GM19455 (cell line): Measurements from ENCODE around the gene GABPA.
"Not testable (repeated sequence)": the region's sequence is repeated elsewhere in the genome, so short reads cannot be mapped to it uniquely, and the experiment has no call there.

Source experiments
- ATAC-seq: cut with Tn5 transposase; IDR thresholded peaks from one replicate; pipeline ENCODE4 v1.9.1; 2021; ENCODE audit not compliant: unreplicated experiment

The GABPA gene

DNA sequence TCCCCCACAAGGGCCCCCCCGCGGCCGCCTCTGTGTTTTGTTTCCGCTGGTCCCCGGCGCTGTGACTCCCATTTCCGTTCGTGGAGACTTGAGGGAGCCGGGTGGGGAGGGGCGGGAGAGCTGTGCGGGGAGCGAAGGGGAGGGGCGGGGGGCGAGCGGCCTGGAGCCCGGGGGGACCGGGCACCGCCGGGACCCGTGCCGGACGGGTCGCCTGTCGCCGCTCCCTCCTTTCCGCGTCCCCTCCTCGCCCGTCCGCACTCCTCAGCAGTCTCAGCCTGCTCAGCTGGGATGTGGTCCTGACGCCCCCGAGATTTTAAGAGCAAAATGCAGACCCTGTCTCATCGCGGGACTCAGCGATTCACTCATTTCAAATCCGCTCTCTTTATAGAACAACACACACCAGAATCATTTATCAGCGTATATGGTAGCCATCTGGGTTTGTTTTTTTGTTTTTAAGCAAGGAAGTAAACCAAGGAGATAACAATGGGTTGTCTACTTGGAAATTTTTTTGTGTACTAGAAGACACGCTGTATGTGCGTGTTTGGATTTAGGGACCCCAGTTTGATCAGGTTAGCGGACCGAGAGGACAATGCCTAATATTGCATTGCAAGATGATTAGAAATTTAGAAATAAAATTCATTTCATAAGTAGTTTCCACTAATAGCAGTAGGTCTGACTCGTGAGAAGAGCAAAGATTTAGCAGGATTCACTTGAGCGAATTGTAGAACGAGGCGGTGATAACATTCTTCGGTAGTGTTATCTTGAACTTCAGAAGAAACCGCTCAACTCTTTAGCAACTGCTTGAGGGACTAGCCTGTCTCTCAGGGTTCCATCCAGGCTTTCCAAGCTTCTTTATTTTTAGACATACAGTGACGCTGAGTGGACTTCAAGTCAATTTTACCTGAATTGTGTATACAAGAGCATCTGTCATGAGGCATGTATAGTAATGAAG, 1.1 kb downstream of the GABPA start:
- peak; percentile 8 for ATAC-seq

DNA sequence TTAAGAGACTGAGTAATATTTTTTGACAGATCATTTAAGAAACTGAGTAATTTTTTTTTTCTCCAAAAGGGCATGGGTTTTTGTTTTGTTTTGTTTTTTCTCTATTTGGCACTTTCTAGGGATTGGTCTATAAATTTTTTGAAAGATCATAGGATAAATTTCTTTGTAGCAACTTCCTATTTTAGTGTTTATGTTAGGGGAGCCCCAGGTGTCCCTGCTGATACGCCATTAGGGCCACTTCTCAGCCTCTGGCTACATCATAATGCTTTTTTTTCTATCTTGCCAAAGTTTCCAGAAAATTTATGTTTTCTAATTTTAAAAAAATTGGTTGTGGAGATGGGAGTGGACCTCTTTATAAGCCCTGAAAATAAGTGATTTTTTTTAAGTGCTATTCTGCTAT, 2.6 kb downstream of the GABPA start:
- no peak for ATAC-seq

DNA sequence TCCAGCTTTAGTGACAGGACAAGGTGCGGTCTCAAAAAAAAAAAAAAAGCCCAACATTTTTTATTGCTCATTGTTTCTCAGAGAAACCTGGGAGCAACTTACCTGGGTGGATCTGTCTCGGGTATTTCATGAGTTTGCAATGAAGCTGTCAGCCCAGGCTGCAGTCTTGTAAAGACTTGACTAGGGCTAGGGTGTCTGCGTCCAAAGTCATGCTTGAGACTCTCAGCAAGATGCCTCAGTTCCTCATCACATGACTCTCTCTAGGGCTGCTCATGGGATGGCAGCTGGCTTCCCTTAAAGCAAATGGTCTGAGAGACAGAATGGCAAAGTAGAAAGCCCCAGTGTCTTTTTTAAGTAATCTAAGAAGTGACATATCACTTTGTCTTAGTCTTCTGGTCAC, 8.1 kb downstream of the GABPA start:
- no peak for ATAC-seq

DNA sequence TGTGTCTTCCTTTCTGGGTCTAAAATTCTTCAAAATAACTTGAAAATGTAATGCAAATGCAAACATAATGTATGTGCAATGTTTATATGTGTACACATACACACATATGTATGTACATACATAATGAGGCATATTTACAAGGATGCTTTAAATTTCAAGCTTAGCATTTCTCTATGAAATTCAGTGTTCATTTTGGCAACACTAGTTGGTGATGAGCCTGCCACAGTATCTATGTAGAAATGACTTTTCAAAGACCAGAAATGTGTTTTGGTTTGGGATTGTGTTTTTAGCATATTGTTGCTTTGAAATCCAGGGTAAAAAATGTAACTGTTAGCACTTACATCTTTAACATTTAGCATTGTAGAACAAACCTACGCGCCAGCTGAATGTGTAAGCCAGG, 10.1 kb downstream of the GABPA start:
- ATAC-seq = no peak

DNA sequence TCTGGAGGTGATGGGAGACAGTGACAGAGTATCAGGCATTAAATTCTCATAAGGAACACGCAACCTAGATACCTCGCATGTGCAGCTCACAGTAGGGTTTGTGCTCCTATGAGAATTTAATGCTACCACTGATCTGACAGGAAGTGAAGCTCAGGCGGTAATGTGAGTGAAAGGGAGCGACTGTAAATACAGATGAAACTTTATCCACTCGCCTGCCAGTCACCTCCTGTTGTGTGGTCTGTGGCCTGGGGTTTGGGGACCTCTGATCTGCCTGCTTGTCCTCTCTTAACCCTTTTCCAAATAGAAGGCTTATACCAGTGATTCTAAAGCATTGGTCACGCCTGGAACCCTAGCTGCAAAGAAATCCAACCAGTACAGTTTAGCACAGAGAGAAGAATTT, 15.3 kb downstream of the GABPA start:
- ATAC-seq = no peak

DNA sequence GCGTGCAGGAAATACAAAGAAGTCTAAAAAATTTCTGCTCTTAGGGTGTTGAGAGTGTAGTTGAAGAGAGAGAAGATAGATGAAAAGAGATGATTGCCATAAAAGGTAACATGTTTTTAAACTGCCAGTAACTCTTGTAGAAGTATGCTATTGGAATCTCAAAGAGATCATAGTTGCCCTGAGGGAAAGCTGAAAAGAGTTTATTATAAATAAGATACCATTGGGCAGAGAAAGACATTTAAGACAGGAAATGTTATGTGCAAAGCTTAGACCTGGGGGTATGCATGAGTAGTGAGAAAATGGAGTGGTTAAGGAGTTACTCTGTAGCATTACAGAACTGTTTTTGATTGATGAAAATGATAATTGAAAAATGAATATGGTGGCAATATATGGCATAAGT, 17.6 kb downstream of the GABPA start:
- no peak for ATAC-seq

DNA sequence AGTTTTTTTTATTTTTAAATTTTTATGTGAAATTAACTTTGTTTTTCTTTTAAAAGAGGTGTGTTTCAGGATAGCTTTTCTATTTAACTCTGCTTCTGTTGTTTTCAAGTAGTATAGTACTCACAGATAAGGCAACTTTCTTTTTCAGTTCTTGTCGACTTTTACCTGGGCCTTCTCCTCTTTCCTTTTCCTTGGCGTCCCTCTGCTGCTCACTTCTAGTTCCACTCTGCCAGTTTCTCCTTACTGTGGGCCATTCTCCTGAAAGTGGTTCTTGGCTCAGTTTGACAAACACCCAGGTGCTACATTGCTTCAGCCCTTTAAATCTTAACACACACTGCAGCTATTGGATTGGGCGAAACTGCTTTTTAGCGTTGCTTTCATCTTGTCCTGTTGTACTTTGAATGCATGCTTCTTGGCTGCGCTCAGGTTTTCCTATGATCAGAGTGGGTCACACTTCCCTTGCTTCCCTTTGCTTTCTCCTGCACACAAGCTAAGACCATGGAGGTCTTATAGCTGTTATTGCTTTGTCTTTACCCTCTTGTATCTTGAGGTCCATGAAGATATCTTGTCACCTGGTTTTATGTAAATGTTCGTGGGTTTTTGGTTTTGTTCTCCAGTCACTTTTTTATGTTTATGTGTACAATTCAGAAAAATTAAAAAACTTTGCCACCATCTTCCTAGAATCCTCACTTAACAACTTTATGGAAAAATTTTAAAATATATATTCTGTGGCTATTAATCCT, 21.6 kb downstream of the GABPA start:
- no peak for ATAC-seq

DNA sequence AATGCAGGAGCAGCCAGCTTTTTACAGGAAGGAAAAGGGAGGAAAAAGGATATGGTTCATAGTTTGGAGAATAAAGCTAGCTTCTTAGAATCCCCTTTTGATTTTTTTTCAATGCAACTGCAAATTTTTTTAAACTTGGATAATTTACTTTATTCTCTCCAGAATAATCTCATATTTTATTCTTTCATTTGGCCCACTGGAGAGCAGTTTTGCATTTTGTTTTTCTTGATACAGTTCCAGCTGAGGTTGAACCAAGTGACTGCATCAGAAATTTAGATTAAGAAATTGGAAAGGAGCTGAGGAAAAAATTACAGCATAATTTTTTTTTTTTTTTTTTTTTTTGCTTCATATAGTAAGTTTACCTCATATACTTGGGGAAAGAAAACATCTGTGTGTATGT, 22.8 kb downstream of the GABPA start:
- ATAC-seq = no peak

DNA sequence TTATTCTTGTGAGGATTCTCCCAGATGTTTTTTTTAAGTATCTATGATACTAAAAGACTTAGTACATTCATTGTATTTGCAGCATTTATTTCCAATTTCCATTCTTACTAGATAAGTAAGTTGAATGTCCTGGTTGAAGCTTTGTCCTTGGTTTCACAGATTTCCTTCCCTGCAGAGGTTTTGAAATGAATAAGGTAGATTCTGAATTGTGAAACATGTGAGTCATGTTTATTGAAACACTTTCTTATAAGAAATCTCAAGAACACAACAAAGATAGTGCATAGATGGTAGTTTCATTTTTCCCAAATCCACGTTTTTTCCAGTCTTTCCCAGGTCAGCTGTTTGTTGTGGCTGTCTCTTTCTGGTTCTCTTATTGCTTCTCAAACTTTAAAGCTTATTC, 24.8 kb downstream of the GABPA start:
- ATAC-seq = no peak

DNA sequence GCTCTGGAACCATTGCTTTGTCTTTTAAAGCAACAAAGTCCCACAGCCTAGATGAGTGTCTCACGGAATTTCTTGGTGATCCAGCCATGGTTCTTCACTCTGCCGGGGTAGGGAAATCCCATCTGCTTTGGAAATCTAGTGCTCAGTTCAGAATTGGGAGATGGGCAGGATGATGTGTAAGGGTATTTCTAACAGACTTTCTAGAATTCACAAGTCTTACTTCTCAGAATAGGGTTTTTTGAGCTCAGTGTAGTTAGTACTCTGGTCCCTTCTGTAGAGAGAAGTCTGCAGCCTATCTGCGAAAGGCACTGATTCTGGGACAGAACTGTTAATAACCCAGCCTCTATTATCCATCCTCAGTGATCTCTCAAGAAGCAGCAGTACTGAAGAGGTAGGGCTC, 25.3 kb downstream of the GABPA start:
- ATAC-seq = no peak

DNA sequence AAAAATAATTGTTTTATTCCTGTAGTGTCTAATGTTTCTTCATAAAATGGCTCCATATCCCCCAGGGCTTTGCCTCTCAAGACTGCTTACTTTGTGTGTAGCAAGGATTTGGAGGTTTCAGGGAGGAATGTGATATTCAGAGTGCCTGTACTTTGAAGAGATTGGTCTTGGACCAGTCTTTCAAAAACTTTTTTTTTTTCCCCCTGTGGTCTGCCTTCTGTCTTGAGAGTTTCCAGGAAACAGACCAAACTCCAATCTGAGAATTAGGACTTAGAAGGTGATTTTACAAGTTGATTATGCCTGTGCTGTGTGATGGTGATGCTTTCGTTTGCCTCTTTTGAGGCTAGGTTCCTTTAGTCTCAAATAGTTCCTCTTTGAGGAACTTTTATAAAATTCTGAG, 25.9 kb downstream of the GABPA start:
- no peak for ATAC-seq

DNA sequence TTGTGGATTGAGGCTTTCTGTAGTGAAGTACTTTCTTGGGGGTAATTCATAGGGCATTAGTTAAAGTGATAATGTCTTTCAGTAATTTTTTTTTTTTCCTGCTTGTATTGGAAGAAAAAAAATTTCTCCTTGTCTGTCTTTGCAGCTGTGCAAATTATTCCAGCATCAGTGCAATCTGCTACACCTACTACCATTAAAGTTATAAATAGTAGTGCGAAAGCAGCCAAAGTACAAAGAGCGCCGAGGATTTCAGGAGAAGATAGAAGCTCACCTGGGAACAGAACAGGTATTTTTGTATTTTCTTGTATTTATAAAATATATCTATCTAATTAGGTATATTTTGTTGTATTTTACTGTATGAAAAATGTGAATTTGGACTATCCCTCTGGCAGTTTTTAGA, 29.3 kb downstream of the GABPA start:
- no peak for ATAC-seq

DNA sequence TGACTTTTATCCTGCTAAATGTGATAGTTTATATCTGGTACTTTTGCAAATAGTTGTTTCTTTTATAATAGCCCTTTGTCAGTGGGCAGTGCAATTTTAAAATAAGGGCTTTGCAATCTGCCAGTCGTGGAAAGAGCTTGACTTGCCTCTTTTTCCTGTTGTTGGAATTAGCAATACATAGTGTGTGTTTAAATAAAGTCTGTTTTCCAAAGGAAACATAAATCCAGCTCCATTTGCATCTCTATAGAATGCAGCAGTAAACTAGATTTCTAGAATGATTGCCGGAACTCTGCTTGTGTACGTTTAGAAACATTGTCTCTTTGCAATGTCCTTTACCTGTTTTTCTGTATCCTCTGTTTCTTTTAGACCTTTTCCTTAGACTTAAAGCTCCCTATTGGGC, 33.1 kb downstream of the GABPA start:
- ATAC-seq = no peak

DNA sequence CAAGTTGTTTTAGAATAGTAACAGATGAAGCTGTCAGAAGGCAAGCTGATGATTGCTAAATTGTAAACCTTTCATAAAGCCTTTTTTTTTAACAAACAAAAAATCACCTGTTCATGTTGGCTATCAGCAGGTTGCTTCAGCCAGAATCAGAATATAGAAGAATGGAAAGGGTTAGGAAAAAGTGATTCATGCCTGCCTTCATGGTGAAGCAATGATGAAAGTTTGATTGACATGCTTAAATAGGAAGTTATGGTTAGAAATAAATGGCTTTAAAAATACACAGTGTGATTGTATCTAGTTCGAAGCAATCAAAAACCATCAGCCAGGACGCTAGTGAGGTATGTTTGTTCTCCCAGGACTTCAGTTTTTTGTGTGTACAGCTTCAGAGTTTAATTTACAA, 37.9 kb downstream of the GABPA start:
- no peak for ATAC-seq

DNA sequence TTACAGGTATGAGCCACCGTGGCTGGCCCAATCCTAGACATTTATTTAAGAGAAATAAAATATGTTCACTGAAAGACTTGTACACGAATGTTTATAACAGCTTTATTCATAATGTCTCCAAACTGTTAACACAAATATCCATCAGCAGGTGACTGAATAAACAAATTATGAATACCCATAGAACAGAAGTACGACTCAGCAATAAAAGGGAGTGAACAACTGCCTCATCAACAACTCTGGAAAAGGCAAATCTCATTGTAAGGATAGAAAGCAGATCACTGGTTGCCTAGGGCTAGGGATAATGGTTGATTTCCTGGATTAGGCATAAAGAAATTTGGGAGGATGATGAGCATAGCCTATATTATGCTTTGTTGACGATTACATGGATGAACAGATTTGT, 41.7 kb downstream of the GABPA start:
- no peak for ATAC-seq

DNA sequence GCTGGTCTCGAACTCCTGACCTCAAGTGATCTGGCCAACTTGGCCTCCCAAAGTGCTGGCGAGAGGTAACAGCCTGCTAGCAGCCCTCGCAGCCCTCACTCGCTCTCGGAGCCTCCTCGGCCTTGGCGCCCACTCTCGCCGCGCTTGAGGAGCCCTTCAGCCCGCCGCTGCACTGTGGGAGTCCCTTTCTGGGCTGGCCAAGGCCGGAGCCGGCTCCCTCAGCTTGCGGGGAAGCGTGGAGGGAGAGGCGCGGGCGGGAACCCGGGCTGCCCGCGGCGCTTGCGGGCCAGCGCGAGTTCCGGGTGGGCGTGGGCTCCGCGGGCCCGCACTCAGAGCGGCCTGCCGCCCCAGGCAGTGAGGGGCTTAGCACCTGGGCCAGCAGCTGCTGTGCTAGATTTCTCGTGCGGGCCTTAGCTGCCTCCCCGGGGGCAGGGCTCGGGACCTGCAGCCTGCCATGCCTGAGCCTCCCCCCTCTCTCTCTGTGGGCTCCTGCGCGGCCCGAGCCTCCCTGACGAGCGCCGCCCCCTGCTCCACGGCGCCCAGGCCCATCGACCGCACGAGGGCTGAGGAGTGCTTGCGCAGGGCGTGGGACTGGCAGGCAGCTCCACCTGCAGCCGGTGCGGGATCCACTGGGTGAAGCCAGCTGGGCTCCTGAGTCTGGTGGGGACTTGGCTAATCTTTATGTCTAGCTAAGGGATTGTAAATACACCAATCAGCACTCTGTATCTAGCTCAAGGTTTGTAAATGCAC, 43.5 kb downstream of the GABPA start:
- not testable (repeated sequence) for ATAC-seq

DNA sequence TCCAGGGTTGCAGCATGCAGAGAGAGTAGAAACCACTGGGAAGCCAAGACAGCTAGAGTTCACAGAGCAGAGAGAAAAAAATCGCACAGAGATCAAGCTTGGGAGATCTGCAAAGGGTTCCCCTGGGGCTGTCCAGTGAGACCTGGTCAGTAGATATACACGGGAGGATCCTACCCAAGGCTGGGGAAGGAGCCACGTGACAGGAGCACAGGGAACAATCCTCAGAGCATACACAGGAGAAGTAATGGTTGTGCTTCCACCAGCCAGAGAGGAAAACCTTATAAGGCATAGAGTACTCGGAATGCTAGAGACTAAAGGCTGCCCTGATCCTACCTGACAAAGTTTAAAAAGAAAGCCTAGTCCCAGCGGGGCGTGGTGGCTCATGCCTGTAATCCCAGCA, 53.9 kb downstream of the GABPA start:
- no peak for ATAC-seq

DNA sequence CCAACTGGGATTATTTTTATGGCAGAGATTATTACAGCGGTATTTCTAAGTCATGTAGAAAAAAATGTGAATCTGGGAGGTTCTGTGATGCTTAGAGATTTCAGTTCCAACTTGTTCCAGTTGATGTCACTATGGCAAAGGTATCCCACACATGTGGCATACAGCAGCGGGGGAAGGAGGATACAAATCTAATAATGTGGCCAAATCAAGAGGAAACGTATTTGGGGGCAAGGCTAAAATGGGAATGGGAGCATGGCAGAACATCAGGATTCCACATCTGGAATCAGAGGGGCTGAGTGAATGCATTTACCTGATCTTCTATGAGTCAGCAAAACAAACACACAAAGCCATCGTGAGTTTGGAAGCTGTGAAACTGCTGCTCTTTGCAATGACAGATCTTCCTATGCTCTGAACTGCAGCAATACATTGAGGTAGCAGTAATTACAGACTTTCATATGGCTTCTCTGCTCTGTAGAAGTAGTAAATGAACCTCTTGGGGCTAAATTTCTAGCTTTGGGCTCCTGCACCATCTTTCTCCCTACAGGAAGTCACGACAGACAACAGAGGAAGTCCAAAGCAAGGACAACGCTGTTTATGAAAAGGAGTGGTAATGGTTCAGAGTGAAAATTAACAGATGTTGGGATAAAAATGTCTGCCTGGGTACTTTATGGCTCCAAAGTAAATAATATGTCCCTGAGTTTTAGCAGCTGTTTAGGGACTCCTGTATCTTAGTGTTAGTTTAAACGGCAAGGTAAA, 55.5 kb downstream of the GABPA start:
- ATAC-seq = peak; percentile 71

DNA sequence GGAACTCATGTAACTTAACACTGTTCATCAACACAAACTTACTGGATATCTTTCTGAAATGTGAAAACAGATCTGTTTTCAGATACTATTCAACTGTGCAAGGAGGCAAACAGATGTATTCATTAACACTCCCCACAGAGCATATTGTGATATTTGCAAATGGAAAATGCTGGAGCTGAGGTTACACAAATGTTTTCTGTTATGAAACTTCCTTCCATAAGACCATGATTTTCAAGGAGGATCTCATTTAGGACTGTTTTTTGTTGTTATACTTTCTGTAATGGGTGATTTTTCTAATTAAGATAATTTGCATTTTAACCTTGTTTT, 56.1 kb downstream of the GABPA start:
- ATAC-seq = no peak

DNA sequence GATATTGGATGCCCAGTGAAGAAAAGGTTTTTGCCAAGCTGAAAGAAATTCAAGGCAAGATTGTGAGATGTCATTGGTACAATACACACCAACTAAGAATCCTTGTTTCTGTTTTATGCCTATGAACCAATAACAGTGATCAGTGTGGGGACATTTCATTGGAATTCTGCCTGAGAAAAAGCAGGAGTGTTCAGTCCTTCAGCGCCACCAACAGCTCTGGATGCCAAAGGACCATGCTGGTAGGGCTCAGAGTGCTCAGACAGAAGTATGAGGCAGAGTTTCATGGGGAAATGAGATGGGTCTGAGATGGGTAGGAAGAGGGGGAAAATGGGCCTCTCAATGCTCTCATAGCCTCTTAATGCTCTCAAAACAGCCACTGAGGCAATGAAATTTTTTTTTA, 56.5 kb downstream of the GABPA start:
- no peak for ATAC-seq
